HFF-Myc (cell line): ENCODE results near the gene BACH2.
A peak's percentile ranks its signal among the peaks of the same experiment; 100 is the strongest.
"Not testable (repeated sequence)": the region's sequence is repeated elsewhere in the genome, so short reads cannot be mapped to it uniquely, and the experiment has no call there.

Experiments used
- DNase-seq: peaks from one replicate; pipeline ENCODE4 v3.0.0-alpha.2; 2011; ENCODE audit warnings: low read depth; ENCODE audit errors: extremely low read depth
- H3K4me3 ChIP-seq: replicated peaks from 2 replicates; pipeline ENCODE4 v1.5.1; 2011; ENCODE audit warnings: low read depth, mild to moderate bottlenecking, control low read depth, low read length
- CTCF ChIP-seq: IDR thresholded peaks from 2 replicates; pipeline ENCODE4 v1.5.1; 2012; ENCODE audit warnings: mild to moderate bottlenecking, low read depth, low read length, control low read depth; ENCODE audit errors: missing control alignments

BACH2 gene

DNA sequence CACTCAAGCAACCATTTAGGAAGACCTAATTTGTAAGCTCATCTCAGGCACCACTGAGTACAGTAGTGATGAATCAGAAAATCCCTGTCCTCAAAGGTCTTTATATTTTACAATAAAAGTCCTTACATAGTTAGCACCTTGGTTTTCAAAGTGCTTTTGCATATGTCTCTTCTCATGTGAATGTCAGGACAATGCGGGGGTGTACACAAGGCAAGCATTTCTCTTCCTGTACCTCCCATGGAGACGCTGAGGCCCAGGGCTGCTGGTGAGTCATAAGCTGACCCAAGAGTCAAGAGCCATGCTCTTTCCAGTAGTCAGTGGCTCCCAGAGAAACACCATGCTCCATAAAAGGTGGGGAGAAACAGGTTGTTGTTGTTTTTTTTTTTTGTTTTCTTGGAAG, 228.4 kb downstream of the BACH2 start:
- no peak for TF ChIP-seq CTCF
- no peak overlapping the region for H3K4me3 ChIP-seq
- DNase-seq: peak; percentile 57

GRCh38 chr6:90066697-90067096, 229.9 kb downstream of the BACH2 start:
- no peak overlapping the region for H3K4me3 ChIP-seq
- no peak for TF ChIP-seq CTCF
- DNase-seq: no peak

GRCh38 chr6:90065173-90065572, 231.5 kb downstream of the BACH2 start:
- no peak for TF ChIP-seq CTCF
- H3K4me3 ChIP-seq: no peak overlapping the region

DNA sequence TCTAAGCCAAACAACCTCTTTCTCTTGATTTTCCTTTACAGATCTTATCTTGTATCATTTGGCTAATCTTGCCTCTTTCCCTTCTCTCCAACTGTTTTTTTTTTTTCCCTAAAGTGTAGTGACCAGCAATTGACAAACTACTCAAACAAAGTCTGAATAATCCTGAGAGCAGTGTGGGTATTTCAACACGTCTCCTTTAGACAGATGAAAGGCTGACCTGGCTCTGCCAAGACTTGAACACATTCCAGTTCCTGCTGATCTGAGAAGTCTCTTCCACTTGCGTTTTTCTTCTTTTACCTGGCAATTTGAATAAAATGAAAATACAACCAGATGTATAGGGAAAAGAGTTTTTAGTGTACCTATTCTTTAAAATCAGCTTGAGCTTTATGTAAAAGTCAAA, 234.0 kb downstream of the BACH2 start:
- DNase-seq: no peak
- no peak for TF ChIP-seq CTCF
- no peak overlapping the region for H3K4me3 ChIP-seq

More at GRCh38 chr6:90065173-90065572, 231.5 kb downstream of the BACH2 start:
- peak; percentile 35 for DNase-seq

DNA sequence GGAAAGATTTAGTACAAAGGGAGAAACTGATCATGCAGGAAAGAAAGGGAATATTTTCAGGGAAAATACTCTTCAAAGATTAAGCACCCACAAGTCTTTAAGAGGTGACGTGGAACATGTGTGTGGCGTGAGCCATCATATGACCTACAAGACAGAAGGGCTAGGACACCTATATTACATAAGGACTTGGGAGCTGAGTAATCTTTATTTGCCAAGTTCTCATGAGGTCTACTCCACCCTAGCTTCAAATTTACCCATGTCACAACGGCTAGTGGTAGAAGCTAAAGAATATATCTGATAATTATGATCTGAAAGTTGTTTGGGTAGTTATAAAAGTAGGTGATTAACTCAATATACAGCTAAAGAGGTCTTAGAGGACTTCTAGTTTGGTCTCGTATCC, 234.6 kb downstream of the BACH2 start:
- no peak for DNase-seq
- no peak for TF ChIP-seq CTCF
- no peak overlapping the region for H3K4me3 ChIP-seq

DNA sequence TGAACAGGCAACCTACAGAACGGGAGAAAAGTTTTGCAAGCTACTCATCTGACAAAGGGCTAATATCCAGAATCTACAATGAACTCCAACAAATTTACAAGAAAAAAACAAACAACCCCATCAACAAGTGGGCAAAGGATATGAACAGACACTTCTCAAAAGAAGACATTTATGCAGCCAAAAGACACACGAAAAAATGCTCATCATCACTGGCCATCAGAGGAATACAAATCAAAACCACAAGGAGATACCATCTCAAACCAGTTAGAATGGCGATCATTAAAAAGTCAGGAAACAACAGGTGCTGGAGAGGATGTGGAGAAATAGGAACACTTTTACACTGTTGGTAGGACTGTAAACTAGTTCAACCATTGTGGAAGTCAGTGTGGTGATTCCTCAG, 237.5 kb downstream of the BACH2 start:
- not testable (repeated sequence) for H3K4me3 ChIP-seq, DNase-seq

- H3K4me3 ChIP-seq, DNase-seq: not testable (repeated sequence)
Measured at GRCh38 chr6:90055924-90056323, 240.7 kb downstream of the BACH2 start.

GRCh38 chr6:90054193-90054592, 242.4 kb downstream of the BACH2 start:
- DNase-seq, H3K4me3 ChIP-seq: not testable (repeated sequence)

- no peak for DNase-seq
- no peak overlapping the region for H3K4me3 ChIP-seq
- no peak for TF ChIP-seq CTCF
Measured at GRCh38 chr6:90053614-90054013, 243.0 kb downstream of the BACH2 start.
